Kidney tubule cell (primary cell): ENCODE measurements around the gene GRIN1.
A peak's percentile ranks its signal among the peaks of the same experiment; 100 is the strongest.

ENCODE experiments used
- DNase-seq: peaks from one replicate; pipeline ENCODE4 v3.0.0-alpha.2; 2018; ENCODE audit warnings: low spot score

The GRIN1 gene

GRCh38 chr9:137193771-137194170, 54.8 kb downstream of the GRIN1 start:
- no peak for DNase-seq

- DNase-seq: no peak
Measured at GRCh38 chr9:137194388-137194787, 55.4 kb downstream of the GRIN1 start.

GRCh38 chr9:137194909-137195308, 56.0 kb downstream of the GRIN1 start:
- no peak for DNase-seq

- DNase-seq: peak; percentile 47
Measured at GRCh38 chr9:137195525-137196220, 56.7 kb downstream of the GRIN1 start.

GRCh38 chr9:137198051-137198901, 59.3 kb downstream of the GRIN1 start:
- peak; percentile 81 for DNase-seq

- DNase-seq: no peak
Measured at GRCh38 chr9:137198902-137199283, 59.9 kb downstream of the GRIN1 start.

GRCh38 chr9:137199411-137200121, 60.6 kb downstream of the GRIN1 start:
- DNase-seq: no peak

- peak; percentile 99 for DNase-seq
Measured at GRCh38 chr9:137200311-137201204, 61.6 kb downstream of the GRIN1 start, which contains the start of gene TPRN. Gene TPRN (minus strand): TSS chr9:137200741. CDS start chr9:137200711, 30 bp downstream.

GRCh38 chr9:137201205-137201868, 62.4 kb downstream of the GRIN1 start:
- no peak for DNase-seq

- no peak for DNase-seq
Measured at GRCh38 chr9:137202966-137203365, 64.0 kb downstream of the GRIN1 start.

- no peak for DNase-seq
Measured at GRCh38 chr9:137204731-137205125, 65.8 kb downstream of the GRIN1 start.

- DNase-seq: peak; percentile 82
Measured at GRCh38 chr9:137205126-137206069, 66.4 kb downstream of the GRIN1 start, which contains the start of the genes NDOR1 and TMEM203. Gene NDOR1 (plus strand): TSS chr9:137205700. CDS start chr9:137205778, 78 bp downstream. Gene TMEM203 (minus strand): TSS chr9:137205648. CDS start chr9:137205414, 234 bp downstream.

- no peak for DNase-seq
Measured at GRCh38 chr9:137206602-137207001, 67.6 kb downstream of the GRIN1 start.

- no peak for DNase-seq
Measured at GRCh38 chr9:137211532-137211931, 72.6 kb downstream of the GRIN1 start.

GRCh38 chr9:137212520-137212919, 73.6 kb downstream of the GRIN1 start:
- DNase-seq: no peak

GRCh38 chr9:137213160-137214060, 74.5 kb downstream of the GRIN1 start:
- no peak for DNase-seq

GRCh38 chr9:137214620-137215019, 75.7 kb downstream of the GRIN1 start:
- no peak for DNase-seq

- no peak for DNase-seq
Measured at GRCh38 chr9:137215196-137215986, 76.4 kb downstream of the GRIN1 start.
